Inferior parietal cortex (tissue), 1 donor: Measurements from ENCODE around the gene TBC1D10B.
"Not testable (repeated sequence)": the region's sequence is repeated elsewhere in the genome, so short reads cannot be mapped to it uniquely, and the experiment has no call there.

Experiments
- DNase-seq: peaks from one replicate; pipeline ENCODE4 v3.0.0-alpha.2; 2016; ENCODE audit errors: extremely low spot score

Gene TBC1D10B

GRCh38 chr16:30335028-30335597 lies 35.2 kb downstream of the TBC1D10B start:
- peak; percentile 60 for DNase-seq

GRCh38 chr16:30334473-30334989 lies 35.8 kb downstream of the TBC1D10B start:
- peak; percentile 30 for DNase-seq

GRCh38 chr16:30324220-30324619 lies 46.1 kb downstream of the TBC1D10B start:
- not testable (repeated sequence) for DNase-seq

DNA sequence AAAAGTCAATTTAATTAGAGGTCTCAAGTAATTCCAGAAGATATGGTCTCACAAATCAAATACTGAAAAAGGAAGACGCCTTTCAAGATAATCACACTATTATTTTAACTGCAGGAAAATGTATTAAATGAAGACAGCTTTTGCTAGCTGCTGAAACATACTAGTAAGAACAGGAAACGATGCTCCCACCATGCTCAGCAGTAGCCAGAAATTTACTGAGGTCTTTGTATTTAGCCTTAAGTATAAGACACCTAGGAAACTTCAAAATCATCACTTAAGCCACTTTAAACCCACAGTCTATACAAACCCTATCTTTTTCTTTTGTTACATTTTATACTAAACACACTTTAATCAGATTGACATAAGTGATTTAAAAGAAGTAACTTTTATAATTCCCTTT lies 51.6 kb downstream of the TBC1D10B start:
- DNase-seq, result not testable (repeated sequence)

GRCh38 chr16:30310937-30311336 lies 59.4 kb downstream of the TBC1D10B start:
- DNase-seq, result not testable (repeated sequence)

- not testable (repeated sequence) for DNase-seq
These were observed 61.0 kb downstream of the TBC1D10B start for GRCh38 chr16:30309255-30309654.
